NK-92 treated with Interleukin-12 subunit alpha and Interleukin-12 subunit beta, amount 100 ng/mL, for 24 hours (cell line): ENCODE measurements around the gene MAP3K15.

ENCODE experiments used
- DNase-seq: peaks from one replicate; lab custom pipeline; 2025; lab: John Stamatoyannopoulos, UW

Gene MAP3K15

GRCh38 chrX:19344661-19345060 lies 170.6 kb downstream of the MAP3K15 start:
- no peak for DNase-seq

GRCh38 chrX:19343535-19344408 lies 171.5 kb downstream of the MAP3K15 start, which contains the start of gene PDHA1:
Gene PDHA1, plus strand, starts transcription at chrX:19343927. Its CDS starts 111 bp downstream, at chrX:19344038.
- DNase-seq = peak; percentile 84

GRCh38 chrX:19343085-19343534 lies 172.2 kb downstream of the MAP3K15 start:
- no peak for DNase-seq

GRCh38 chrX:19342331-19342906 lies 172.9 kb downstream of the MAP3K15 start:
- DNase-seq = no peak

- no peak for DNase-seq
These were observed 180.2 kb downstream of the MAP3K15 start for GRCh38 chrX:19334945-19335626.

- DNase-seq = no peak
These were observed 182.3 kb downstream of the MAP3K15 start for GRCh38 chrX:19332983-19333382.

- no peak for DNase-seq
These were observed 183.5 kb downstream of the MAP3K15 start for GRCh38 chrX:19331831-19332230.

- no peak for DNase-seq
These were observed 188.7 kb downstream of the MAP3K15 start for GRCh38 chrX:19326567-19326966.
